ENCODE data around the gene MFNG.

The MFNG gene

DNA sequence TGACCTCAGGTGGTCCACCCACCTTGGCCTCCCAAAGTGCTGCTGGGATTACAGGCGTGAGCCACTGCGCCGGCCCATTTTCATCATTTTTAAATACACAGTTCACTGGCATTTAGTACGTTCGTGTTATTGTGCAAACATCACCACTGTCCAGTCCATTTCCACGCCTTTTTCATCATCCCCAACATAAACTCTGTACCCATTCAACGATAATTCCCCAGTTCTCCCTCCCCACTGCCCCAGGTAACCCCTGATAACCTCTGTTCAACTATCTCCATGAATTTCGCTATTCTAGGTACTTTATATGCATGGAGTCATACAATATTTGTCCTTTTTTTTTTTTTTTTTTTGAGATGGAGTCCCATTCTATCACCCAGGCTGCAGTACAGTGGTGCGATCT, 40.7 kb downstream of the MFNG start:
- DNase-seq (ENCODE audit: low spot score), result no peak

DNA sequence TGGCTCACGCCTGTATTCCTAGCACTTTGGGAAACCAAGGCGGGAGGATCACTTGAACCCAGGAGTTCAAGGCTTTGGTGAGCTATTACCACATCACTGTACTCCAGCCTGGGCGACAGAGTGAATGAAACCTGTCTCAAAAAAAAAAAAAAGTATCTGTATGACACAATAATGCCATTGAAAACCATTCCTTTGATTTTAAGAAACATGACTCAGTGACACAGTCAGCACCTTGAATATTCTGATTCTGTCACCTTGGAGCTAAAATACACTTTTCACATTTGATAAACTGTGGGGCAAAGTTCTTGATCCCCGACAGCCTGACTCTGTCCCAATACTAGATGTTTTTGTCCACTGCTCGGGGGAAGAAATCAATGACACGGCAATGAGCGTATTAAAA, 42.2 kb downstream of the MFNG start:
- DNase-seq (ENCODE audit: low spot score), result no peak

GRCh38 chr22:37443086-37443485, 43.1 kb downstream of the MFNG start:
- DNase-seq (ENCODE audit: low spot score), result no peak

- DNase-seq (ENCODE audit: low spot score), result no peak
Observed at GRCh38 chr22:37442537-37442936, 43.6 kb downstream of the MFNG start.

DNA sequence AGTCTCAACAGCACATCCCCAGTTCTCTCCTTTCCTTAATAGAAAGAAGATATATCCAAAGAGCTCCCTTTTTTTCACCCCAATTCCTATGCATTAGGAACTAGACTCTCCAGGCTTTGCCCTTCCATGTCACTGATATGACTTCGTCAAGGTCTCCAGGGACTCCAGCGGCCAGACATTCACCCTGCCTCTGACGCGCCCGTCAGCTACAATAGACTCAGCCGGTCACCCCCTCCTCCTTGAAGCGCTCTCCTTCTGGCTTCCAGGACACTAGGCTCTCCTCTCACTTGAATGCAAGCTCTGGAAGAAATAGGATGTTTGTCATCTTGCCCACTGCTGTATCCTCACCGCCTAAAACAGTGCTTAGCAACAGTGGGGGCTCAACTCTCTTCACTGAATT, 44.0 kb downstream of the MFNG start:
- no peak for DNase-seq (ENCODE audit: low spot score)

- no peak for DNase-seq (ENCODE audit: low spot score)
Observed at GRCh38 chr22:37440875-37441274, 45.3 kb downstream of the MFNG start.

- no peak for DNase-seq (ENCODE audit: low spot score)
Observed at GRCh38 chr22:37439347-37439746, 46.8 kb downstream of the MFNG start.

- no peak for DNase-seq (ENCODE audit: low spot score)
Observed at GRCh38 chr22:37435970-37436603, 50.1 kb downstream of the MFNG start.

DNA sequence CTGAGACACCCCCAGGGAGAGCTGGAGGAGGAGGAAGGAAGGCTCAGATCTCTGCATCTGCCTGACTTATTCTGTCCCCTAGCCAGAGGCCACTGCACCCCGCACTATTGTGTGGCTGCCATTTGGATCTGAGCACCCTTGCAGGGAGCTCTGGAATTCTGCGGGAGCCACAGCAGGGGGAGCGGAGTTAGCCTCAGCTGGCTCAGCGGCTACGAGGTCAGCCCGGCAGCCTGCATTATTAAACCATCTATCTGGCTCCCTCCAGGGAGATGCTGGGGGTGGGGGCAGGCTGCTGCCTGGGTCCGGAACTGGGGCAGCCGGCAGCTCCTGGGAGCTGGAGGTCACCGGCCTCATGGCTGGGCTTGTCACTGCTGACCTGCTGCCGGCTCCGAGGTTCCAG, 52.4 kb downstream of the MFNG start:
- no peak for DNase-seq (ENCODE audit: low spot score)

GRCh38 chr22:37432708-37433054, 53.5 kb downstream of the MFNG start:
- no peak for DNase-seq (ENCODE audit: low spot score)

GRCh38 chr22:37431801-37432707, 54.1 kb downstream of the MFNG start:
- no peak for DNase-seq (ENCODE audit: low spot score)

GRCh38 chr22:37431366-37431765, 54.8 kb downstream of the MFNG start:
- DNase-seq (ENCODE audit: low spot score), result no peak

DNA sequence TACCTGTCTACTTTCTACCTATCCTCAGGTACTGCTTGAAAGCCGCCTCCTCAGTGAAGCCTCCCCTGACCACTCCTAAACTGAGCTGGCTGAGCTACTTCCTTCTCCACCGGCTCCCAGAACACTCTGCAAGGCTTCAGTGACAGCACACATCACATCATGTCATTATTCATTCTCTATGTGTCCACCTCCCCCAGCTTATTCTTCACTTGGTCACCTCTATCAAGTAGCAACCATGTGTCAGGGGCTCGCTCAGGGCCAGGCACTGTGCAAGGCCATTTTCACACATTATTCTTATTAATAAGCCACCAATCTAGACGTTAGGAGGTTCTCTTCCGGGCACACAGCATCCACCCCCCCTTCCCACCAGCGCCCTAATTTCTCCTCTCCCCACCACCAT, 55.2 kb downstream of the MFNG start:
- no peak for DNase-seq (ENCODE audit: low spot score)

DNA sequence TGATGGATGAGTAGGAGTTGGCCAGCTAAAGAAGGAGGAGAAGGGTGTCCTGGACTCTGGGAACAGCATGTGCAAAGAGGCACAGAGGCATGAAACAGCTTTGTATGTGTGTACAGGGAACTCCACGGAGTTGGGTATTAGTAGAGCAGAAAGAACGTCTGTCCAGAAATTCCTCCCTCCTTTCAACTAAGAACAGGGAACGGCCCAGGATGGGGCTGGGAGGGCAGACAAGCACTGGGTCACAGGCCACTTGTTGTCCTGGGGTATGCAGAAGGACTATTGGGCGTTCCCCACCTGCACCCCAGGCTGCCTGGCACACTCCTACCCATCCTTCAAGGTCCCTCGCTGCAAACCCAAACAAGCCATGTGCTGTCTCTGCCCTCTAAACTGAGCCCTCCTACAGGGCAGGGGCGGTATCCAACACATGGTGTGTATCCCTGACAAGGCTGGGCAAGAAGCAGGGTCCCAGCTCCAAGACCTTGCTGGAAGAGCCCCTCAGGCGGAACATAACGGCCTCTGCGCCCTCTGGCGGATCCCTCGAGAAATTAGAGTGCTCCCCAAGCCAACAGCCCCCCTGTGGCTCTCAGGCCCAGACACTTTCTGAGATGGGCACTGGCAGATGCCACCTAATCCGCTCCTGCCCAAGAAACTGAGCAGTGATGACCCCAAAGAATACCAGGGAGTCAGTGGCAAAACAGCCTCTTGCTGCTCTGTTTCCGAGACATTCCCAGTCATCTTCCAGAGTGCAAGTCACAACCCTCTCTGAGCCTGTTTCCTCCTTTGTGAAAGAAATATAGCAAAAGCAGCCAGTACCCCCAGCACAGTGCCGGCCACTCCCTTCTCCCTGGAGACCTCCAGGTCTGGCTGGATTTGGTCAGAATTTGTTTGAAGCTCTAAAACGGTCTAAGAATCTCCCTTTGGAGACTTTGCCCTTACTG, 57.3 kb downstream of the MFNG start:
- no peak for DNase-seq (ENCODE audit: low spot score)

GRCh38 chr22:37427711-37428635, 58.2 kb downstream of the MFNG start:
- no peak for DNase-seq (ENCODE audit: low spot score)

GRCh38 chr22:37427135-37427710, 59.0 kb downstream of the MFNG start, which contains the start of gene ELFN2:
TSS of gene ELFN2 (minus strand) at chr22:37427479. CDS start at chr22:37375534, 51,945 bp downstream.
- no peak for DNase-seq (ENCODE audit: low spot score)

GRCh38 chr22:37426706-37427134, 59.5 kb downstream of the MFNG start:
- no peak for DNase-seq (ENCODE audit: low spot score)

- no peak for DNase-seq (ENCODE audit: low spot score)
Observed at GRCh38 chr22:37425800-37426705, 60.1 kb downstream of the MFNG start.

- no peak for DNase-seq (ENCODE audit: low spot score)
Observed at GRCh38 chr22:37425369-37425768, 60.8 kb downstream of the MFNG start.

DNA sequence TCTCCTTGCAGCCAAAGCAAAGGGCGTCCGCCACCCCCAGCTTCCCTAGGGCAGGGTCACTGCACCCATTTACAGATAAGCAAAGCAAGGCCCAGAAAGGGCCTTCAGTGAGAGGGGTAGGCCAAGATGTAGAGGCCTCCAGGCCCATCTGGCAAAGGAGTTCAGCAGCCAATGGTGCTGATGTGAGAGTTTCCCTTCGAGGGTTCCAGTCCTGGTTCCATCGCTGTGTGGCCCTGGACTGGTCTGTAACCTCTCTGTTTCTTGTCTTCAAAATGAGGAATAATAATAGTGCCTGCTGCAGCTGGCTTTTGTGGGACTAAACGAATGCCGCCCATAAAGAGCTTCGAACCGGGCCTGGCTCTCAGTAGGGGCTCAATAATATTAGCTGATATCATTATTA, 62.9 kb downstream of the MFNG start:
- no peak for DNase-seq (ENCODE audit: low spot score)

All from Ammon's horn (tissue), 1 donor.